Measurements from ENCODE around the gene XPC.

XPC gene

GRCh38 chr3:14146381-14147065 is 31.9 kb downstream of the XPC start:
- no peak for DNase-seq

DNA sequence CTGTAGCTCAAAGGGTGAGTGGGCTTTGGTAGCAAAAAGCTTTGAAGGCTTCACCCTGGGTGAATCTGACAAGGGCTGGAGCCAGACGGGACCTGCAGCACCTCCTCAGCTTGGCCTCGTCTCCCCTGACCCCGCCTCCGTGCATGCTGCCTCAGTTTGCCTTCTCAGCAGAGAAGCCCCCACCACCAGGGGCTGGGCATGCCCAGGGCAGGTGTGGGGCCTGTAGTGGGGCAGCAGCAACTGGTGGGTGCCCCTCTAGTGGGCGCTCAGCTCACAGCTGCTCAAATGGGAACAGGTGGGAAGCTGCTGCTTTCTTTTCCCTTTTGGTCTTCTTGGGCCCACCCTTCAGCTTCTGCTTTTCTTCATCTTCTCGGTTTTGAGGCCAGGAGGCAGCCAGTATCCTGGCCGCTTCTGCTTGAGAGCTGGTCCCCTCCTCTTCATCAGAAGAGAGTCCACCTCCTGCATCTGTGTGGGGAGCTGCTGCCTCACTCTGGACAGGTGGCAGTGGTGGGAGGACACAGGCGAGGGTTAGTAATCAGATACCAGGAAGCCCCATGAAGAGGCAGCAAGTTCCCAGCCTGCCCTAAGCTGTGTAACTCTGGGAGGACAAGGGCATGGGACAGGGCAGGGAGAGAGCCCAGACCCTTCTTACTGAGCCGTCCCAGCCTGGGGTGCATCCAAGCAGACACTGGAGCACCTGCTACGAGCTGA is 32.6 kb downstream of the XPC start:
- no peak for DNase-seq

- no peak for DNase-seq
Observed at GRCh38 chr3:14145236-14145635, 33.2 kb downstream of the XPC start.

GRCh38 chr3:14144423-14145075 is 33.9 kb downstream of the XPC start:
- peak; percentile 50 to 88 (median 72) for DNase-seq

DNA sequence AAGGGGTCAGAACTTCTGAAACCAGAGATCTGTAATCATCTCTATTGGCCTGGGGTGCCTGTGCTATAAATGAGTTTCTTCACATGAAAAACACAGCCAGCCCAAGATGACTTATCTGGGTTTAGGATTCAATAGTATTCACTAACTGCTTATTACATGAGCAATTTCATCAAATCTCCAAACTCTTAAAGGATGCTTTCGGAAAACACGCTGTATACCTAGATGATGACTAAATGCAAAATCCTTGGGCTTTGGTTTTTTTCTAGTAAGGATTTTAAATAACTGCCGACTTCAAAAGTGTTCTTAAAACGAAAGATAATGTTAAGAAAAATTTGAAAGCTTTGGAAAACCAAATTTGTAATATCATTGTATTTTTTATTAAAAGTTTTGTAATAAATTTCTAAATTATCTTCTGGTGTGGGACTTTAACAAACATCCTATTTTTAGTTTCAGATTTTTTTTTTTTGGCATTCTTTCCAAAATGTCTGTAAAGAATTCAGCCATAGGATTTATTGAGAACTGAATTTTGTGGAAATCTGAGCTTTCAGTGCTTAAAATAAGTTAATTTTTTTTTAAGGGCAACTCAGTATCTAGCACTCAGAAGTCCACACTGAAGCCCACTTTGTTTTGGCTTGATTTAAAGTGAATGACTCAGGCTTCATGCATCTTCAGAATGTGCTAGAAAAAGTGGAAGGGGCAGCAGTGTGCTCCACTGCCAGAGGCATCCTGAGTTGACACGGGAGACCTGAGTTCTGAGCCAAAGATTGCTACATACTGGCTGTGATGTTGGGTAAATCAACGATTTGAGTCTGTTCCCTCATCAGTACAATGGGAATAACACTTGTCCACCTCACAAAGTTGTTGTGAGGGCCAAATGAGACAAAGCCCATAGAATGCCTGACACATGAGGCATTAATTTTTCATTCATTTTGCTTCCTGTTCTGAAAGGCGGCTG is 34.9 kb downstream of the XPC start:
- no peak for DNase-seq

DNA sequence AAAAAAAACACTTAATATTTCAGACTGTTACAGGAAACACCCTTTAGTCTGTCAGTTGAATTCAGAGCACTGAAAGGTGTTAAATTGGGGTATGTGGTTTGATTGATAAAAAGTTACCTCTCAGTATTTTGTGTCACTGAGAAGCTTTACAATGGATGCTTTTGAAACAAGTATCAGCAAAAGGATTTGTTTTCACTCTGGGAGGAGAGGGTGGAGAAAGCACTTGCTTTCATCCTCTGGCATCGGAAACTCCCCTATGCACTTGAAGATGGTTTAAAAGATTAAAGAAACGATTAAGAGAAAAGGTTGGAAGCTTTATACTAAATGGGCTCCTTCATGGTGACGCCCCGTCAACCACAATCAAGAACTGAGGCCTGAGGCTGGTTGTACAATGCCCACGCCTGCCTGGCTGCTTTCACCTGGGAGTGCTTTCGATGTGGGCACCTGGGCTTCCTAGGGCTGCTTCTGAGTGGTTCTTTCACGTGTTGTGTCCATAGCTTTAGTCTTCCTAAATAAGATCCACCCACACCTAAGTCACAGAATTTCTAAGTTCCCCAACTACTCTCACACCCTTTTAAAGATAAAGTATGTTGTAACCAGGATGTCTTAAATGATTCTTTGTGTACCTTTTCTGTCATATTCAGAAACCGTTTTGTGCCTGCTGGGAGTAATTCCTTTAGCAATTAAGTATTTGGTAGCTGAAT is 35.7 kb downstream of the XPC start:
- peak; percentile 54 to 80 (median 66) for DNase-seq

- DNase-seq: no peak
Observed at GRCh38 chr3:14141602-14142341, 36.6 kb downstream of the XPC start.

DNA sequence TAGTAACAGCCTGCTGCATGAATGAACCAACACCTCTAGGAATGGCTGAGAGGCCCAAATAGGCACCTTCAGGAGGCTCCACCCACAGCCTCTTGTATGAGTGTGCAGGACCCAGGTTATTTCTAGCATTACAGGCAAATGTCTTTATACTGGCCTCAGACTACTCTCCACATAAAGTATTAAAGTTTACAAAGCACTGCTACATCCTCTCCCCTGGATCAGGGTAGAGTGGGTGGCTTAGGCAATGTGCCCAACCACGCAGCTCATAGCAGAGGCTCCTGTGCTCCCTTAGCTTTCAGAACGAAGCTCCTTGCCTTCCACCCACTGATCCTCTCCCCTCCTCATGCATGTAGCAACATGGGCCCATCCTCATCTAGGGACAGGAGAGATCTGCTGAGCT is 37.3 kb downstream of the XPC start:
- no peak for DNase-seq

- no peak for DNase-seq
Observed at GRCh38 chr3:14140668-14141067, 37.7 kb downstream of the XPC start.

DNA sequence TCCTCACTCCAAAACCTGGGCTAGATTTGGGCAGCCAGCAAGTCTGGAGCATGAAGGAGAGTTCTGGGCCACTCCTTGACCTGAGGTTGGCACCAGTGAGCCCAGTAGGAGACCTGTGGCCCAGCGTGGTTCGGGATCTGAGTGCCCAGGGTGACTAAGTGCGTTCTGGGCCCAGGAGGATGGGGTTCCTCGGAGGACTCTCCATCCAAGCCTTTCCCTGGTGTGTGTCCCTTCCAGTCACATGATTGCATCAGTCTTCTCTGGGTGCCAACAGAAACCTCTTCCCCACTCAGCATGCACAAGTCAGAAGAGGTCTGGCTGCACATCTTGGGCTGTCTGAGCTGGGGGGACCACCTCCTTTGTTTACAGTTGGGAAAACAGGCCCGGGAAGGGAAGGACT is 38.6 kb downstream of the XPC start:
- no peak for DNase-seq

DNA sequence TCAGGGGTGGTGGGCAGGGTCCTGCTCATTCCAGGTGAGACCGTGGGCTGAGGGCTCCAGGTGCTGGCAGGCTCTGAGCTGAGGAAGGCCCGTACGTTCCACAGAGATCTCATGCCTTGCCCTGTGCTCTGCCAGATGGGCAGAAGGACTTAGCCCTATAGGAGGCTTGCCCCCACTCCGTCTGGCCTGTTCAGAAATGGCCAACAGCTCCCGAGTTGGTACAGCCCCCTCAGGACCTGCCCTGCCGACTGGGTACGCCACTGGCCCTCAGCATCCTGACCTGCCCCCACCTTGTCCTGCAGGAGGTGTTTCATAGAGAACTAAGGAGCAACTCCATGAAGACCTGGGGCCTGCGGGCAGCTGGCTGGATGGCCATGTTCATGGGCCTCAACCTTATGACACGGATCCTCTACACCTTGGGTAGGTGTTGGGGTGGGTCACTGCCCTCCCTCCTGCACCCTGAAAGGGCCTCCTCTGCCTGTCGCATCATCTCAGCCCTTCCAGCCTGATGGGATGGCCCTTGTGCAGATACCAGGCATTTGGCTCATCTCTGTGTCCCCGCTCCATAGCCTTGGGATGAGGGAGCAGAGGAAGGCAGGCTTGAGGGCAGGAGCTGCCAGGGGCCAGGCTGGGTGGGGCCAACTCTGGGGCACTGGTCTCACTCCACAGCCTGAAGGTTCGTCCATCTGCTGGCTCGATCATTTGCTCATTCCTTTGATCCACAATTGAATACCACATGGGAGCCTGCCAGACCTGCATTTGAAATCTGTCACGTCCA is 39.3 kb downstream of the XPC start:
- DNase-seq: no peak

GRCh38 chr3:14138109-14138877 is 40.1 kb downstream of the XPC start:
- no peak for DNase-seq

DNA sequence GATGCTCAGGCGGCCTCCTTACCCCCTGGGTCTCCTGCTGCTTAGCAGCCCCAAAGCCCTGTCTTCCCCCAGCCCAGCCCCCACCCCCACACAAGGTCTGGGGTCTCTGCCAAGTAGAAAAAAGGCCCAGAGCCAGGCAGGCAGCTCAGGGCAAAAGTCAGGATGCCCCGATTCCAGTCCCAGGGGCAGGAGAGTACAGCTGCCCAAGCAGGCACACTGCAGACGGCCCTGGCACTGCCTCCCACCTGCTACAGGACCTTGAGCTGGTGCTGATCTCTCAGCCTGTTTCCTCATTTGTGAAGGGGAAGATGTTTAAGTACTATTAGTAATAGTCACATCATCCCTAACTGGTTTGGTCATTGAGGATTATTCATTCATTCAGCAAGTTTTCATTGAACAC is 41.0 kb downstream of the XPC start:
- DNase-seq: no peak

GRCh38 chr3:14137004-14137403 is 41.4 kb downstream of the XPC start:
- DNase-seq: no peak

DNA sequence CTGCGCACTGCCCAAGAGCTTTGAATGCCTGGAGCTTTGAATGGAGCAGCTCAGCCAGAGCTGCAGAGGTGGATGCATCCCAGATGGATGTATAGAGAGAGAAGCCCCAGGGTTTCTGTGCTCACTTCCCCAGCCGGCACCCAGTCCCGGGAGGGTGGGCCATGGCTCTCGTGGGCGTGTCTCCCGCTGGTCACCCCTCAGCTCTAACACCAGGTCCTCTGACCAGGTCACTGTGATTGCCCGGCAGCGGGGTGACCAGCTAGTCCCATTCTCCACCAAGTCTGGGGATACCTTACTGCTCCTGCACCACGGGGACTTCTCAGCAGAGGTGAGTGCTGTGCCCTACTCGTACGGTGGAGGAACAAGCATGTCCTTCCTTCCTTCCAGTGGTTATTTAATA is 42.8 kb downstream of the XPC start:
- DNase-seq: no peak

- no peak for DNase-seq
Observed at GRCh38 chr3:14134291-14134690, 44.1 kb downstream of the XPC start.

DNA sequence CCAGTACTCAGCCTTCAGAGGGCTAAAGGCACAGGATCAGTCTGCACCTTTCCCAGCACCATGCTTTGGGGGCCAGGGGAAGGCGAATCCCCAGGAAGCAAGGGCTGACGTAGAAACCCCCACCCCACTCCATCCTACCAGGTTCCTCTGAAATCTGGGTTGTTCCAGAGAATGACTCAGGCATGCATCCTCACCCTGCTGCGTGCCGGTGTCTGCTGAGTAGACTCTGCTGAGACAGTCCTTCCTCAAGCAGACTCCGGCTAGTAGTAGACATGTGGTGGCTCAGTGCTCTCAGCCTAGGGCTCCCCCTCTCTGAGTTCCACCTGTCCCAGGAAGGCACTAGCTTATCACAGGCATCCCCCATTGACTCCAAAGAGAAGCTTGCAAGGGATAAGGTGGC is 44.5 kb downstream of the XPC start:
- DNase-seq: no peak

DNA sequence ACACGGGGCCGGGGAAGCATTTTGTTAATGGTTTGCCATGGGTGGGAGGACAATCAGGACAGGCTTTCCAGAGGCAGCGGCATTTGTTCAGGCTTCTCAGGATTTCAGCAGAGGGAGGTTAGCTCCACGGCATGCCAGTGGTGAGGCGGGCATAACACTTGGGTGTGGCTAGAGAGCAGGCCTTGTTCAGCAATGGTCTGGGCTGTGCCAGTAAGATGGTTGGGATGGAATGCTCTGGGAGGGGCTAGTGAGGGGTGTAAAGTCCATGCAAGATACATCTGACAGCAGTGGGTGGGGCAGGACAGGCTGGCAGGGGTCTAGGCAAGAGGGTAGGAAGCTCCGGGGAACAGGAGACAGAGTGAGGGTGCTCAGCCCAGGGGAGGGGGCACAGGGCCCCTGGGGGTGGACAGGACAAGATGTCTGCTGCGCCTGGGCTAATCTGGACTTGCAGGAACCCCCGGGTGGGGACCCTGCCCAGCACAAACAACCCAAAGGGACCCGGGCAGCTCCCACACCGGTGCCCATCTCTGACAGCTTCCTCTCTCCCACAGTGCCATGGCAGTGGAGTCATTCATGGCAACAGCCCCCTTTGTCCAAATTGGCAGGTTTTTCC is 45.1 kb downstream of the XPC start:
- no peak for DNase-seq

DNA sequence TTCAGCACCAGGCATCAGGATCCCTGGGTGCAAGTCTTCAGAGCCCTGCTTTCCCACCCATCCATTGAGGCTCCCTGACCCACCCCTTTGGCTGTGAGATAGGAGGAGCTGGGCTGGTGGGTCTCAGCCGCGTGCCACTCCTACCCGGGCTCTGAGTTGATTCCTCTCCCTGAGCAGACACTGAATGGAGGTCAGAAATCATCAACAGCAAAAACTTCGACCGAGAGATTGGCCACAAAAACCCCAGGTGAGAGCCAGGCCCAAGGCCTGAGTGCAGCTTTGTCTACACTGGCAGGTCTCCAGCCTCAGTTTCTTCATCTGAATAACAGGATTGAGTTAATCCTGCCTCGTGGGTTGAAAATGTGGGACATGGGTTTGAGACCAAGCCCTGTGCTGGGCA is 45.7 kb downstream of the XPC start:
- DNase-seq: no peak

DNA sequence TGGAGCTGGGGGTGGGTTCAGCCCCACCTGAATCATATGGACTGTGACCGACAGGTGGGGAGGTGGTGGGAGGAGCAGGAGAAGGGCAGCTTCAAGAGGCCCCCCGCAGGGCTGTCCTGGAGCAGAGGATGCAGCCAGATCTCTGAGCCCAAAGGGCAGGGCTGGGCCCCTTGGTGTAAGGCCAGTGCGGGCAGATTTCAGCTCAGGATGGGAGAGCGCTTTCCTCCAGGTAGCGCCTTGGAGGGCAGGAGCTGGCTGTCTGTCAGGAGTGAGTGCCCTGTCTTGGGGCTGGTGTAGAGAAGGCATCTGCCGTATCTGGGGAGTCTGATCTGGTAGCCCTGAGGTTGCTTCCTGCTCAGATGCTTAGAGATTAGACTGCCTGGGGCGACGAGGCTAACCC is 46.3 kb downstream of the XPC start:
- no peak for DNase-seq
